ENCODE results near the gene TMPRSS4.

Gene TMPRSS4

DNA sequence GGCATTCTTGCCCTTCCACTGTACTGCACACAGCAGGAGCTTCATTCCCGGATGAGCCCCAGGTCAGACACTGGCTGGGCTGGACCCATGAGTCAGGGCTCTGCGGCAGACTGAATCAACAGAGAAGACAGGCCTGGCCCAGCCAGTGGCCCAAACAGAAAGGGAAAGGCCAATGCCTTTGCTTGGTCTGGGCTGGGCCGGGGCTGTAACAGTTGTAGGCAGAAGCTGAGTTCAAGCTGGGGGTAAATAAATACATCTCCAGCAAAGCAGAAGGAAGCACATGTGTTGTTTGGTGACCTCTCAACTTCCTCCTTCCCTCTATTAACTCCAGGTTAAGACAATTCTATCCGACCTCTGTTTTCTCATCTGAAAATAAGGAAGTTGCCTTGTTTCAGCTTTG, 11.7 kb downstream of the TMPRSS4 start:
- Histone ChIP-seq H3K9ac (ENCODE audit: low read length) (no peak overlapping the region), H3K4me3 (ENCODE audit: low read length) (no peak overlapping the region), H3K27ac (ENCODE audit: low read length) (no peak overlapping the region), H3F3A (ENCODE audit: insufficient read depth, low read length) (peaks cover 7% of the 10 kb centered on the region; the same call in 1 of the 2 replicates), H4K20me1 (ENCODE audit: insufficient read depth, low read length) (no peaks in the 10 kb centered on the region), H3K4me1 (ENCODE audit: low read length) (peaks cover 22% of the 10 kb centered on the region), H3K9me3 (replicated peaks; ENCODE audit: insufficient read depth, low read length) (no peaks in the 10 kb centered on the region), H2AFZ (ENCODE audit: low read length) (no peak overlapping the region), H3K27me3 (replicated peaks; ENCODE audit: insufficient read depth, low read length) (no peaks in the 10 kb centered on the region), H3K4me2 (ENCODE audit: low read depth, low read length) (no peak overlapping the region), H3K79me2 (ENCODE audit: low read length) (no peaks in the 10 kb centered on the region), H3K9me2 (replicated peaks; ENCODE audit: insufficient read depth, low read length) (no peaks in the 10 kb centered on the region), H3K36me3 (replicated peaks; ENCODE audit: insufficient read depth, low read length) (no peaks in the 10 kb centered on the region)
- no peak for DNase-seq
- TF ChIP-seq EZH2 (optimal IDR thresholded peaks at IDR 0.05; ENCODE audit: low read depth, low read length) (no peak), EZH2phosphoT487 (IDR thresholded peaks at IDR 0.05; ENCODE audit: low read length) (no peak)
- TF ChIP-seq, protein P1, sequence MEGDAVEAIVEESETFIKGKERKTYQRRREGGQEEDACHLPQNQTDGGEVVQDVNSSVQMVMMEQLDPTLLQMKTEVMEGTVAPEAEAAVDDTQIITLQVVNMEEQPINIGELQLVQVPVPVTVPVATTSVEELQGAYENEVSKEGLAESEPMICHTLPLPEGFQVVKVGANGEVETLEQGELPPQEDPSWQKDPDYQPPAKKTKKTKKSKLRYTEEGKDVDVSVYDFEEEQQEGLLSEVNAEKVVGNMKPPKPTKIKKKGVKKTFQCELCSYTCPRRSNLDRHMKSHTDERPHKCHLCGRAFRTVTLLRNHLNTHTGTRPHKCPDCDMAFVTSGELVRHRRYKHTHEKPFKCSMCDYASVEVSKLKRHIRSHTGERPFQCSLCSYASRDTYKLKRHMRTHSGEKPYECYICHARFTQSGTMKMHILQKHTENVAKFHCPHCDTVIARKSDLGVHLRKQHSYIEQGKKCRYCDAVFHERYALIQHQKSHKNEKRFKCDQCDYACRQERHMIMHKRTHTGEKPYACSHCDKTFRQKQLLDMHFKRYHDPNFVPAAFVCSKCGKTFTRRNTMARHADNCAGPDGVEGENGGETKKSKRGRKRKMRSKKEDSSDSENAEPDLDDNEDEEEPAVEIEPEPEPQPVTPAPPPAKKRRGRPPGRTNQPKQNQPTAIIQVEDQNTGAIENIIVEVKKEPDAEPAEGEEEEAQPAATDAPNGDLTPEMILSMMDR (IDR thresholded peaks at IDR 0.05; ENCODE audit: low read length), result no peak

DNA sequence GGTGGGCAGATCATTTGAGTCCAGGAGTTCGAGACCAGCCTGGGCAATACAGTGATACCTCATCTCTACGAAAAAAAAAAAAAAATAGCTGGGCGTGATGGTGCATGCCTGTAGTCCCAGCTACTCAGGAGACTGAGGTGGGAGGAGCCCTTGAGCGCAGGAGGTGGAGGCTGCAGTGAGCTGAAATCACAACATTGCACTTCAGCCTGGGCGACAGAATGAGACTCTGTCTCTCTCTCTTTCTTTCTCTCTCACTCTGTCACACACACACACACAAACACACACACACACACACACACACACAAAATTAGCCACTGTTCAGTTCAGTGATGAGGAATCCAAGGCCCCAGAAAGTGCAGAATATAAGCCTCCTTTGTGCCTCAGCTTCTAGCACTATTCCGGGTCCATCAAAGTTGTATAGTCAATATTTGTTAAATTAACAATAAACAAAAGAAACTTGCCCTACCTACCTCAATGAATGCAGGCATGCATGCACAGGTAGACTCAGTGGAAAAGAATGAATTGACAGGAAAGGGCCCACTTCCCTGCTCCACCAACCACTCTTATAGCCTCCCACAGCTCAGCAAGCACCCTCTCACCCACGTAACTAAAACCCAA, 13.8 kb downstream of the TMPRSS4 start:
- Histone ChIP-seq H3F3A (ENCODE audit: insufficient read depth, low read length) (no peaks in the 10 kb centered on the region), H3K9ac (ENCODE audit: low read length) (no peak overlapping the region), H3K4me1 (ENCODE audit: low read length) (0 out of 2 replicates have a peak, but pooled peaks cover 10% of the 10 kb centered on the region), H3K79me2 (ENCODE audit: low read length) (no peaks in the 10 kb centered on the region), H2AFZ (ENCODE audit: low read length) (no peak overlapping the region), H3K36me3 (replicated peaks; ENCODE audit: insufficient read depth, low read length) (no peaks in the 10 kb centered on the region), H3K9me3 (replicated peaks; ENCODE audit: insufficient read depth, low read length) (no peaks in the 10 kb centered on the region), H3K4me2 (ENCODE audit: low read depth, low read length) (no peak overlapping the region), H4K20me1 (ENCODE audit: insufficient read depth, low read length) (no peaks in the 10 kb centered on the region), H3K9me2 (replicated peaks; ENCODE audit: insufficient read depth, low read length) (no peaks in the 10 kb centered on the region), H3K4me3 (ENCODE audit: low read length) (no peak overlapping the region), H3K27me3 (replicated peaks; ENCODE audit: insufficient read depth, low read length) (no peaks in the 10 kb centered on the region), H3K27ac (ENCODE audit: low read length) (no peak overlapping the region)
- no peak for DNase-seq
- TF ChIP-seq EZH2 (optimal IDR thresholded peaks at IDR 0.05; ENCODE audit: low read depth, low read length) (no peak), EZH2phosphoT487 (IDR thresholded peaks at IDR 0.05; ENCODE audit: low read length) (no peak)
- TF ChIP-seq, protein P1 (IDR thresholded peaks at IDR 0.05; ENCODE audit: low read length), result no peak

DNA sequence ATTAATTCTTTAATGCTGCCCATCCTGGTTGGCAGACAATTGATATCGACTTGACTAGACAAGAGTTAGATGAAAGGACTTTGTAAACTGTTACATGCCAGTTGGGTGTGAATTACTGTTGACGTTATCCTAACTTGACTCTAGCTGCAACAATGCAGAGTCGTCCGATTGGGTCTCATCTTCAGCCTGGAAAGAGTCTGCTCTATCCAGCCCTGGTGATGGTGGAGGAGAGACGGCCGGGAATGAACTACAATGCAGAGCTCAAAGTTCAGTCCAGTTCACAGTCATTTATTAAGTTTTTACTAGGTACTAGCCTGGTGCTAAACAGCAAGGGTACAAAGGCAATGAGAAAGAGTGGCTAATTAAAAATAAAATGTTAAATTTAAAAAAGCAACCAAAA, 14.8 kb downstream of the TMPRSS4 start:
- no peak overlapping the region for H3K9ac ChIP-seq (ENCODE audit: low read length)
- no peak overlapping the region for H2AFZ ChIP-seq (ENCODE audit: low read length)
- H3K9me3 ChIP-seq (replicated peaks; ENCODE audit: insufficient read depth, low read length), result no peaks in the 10 kb centered on the region
- no peak overlapping the region for H3K4me3 ChIP-seq (ENCODE audit: low read length)
- H3K27ac ChIP-seq (ENCODE audit: low read length), result no peak overlapping the region
- H3K9me2 ChIP-seq (replicated peaks; ENCODE audit: insufficient read depth, low read length), result no peaks in the 10 kb centered on the region
- no peaks in the 10 kb centered on the region for H3K27me3 ChIP-seq (replicated peaks; ENCODE audit: insufficient read depth, low read length)
- H3K4me2 ChIP-seq (ENCODE audit: low read depth, low read length), result no peak overlapping the region
- H4K20me1 ChIP-seq (ENCODE audit: insufficient read depth, low read length), result no peaks in the 10 kb centered on the region
- H3K79me2 ChIP-seq (ENCODE audit: low read length), result no peaks in the 10 kb centered on the region
- TF ChIP-seq, protein P1 (IDR thresholded peaks at IDR 0.05; ENCODE audit: low read length), result no peak
- TF ChIP-seq EZH2 (optimal IDR thresholded peaks at IDR 0.05; ENCODE audit: low read depth, low read length) (no peak), EZH2phosphoT487 (IDR thresholded peaks at IDR 0.05; ENCODE audit: low read length) (no peak)
- no peaks in the 10 kb centered on the region for H3F3A ChIP-seq (ENCODE audit: insufficient read depth, low read length)
- H3K36me3 ChIP-seq (replicated peaks; ENCODE audit: insufficient read depth, low read length), result no peaks in the 10 kb centered on the region
- DNase-seq, result no peak
- 0 out of 2 replicates have a peak, but pooled peaks cover 5% of the 10 kb centered on the region for H3K4me1 ChIP-seq (ENCODE audit: low read length)
